NCI-H1436 (cell line): ENCODE measurements around the gene CATSPER3.

ENCODE experiments used
- DNase-seq: peaks from one replicate; lab custom pipeline; 2025; lab: John Stamatoyannopoulos, UW

The CATSPER3 gene

DNA sequence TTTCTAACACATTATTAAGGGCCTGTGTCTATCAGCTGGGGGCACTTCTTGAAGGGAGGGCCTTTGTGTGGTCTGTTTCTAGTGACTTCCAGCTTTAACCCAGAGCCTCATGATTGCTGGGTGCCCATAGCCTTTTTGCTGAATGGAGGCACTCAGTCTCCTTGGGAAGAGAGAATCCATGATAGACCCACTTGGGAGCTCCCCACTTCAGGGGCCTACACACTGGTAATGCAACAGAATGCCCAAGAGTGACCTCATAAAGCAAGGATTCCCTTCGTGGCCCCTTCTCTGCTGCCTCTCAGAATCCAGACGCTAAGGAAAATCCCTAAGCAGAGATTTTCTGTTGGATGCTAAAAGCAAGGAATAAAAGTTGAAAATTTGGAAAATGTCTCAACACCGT is at the start of gene CATSPER3:
TSS of gene CATSPER3 (plus strand) at position 301 of the 400 bp plus-strand sequence. CDS start at position 386, 85 bp downstream.
- no peak for DNase-seq

DNA sequence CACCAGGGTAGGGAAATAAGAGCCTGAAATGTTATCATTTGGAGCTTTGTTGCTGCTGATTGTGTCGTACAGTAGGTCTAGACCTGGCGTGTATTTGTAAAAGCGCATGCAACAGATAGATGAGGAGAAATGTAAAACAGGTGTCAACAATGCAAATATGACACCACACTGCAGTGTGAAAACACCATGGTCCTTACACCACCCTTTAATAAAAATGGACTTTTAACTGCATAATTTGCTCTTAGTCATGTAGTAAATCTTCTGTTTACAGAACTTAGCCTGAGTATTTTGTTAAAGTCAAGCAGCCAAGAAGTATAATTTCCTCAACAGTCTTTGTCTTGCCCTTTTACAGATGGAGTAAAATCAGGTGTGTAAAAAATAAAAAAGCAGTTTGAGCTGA is 48.8 kb upstream of the CATSPER3 start:
- no peak for DNase-seq

DNA sequence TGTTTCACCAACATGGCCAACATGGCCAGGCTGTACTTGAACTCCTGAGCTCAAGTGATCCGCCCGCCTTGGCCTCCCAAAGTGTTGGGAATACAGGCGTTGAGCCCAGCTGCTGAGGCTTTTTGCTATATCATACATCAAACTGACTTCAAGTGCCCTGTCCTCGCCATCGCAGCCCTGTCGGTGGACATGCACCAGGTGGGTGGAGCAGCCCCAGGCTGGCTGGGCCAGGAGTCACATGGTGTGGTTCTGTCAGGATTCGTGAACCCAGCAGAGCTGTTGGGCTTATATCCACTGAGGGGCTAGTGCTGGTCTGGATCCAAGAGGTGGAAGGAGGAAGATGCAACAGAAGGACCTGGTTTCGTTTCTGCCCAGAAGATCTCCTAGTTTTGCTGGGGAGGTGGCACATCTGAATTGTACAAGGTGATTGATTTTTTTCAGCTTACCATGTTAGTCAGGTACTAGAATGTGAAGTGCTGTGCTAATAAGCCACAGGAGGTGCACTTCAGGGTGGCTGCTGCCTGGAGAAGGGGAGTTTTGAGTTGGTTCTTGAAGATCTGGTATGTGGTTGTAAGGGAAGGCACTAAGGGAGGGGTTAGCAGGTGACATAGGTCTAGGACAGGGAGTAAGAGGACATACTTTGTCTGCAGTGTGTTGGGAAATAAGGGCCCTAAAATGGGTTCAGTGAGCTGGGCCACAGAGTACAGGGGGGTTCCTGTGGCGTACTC is 46.7 kb upstream of the CATSPER3 start:
- no peak for DNase-seq

DNA sequence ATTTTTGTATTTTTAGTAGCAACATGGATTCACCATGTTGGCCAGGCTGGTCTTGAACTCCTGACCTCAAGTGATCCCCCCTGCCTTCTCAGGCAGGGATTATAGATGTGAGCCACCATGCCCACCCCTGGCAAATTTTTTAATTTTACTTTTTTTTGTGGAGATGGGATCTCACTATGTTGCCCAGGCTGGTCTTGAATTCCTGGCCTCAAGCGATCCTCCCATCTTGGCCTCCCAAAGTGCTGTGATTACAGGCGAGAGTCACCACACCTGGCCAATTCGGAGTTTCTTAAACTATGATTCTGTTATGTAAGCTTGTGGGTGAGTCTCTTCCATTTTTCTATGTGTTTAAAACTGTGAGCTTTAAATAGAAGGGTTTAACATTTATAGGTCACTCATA is 35.2 kb upstream of the CATSPER3 start:
- DNase-seq, result no peak

DNA sequence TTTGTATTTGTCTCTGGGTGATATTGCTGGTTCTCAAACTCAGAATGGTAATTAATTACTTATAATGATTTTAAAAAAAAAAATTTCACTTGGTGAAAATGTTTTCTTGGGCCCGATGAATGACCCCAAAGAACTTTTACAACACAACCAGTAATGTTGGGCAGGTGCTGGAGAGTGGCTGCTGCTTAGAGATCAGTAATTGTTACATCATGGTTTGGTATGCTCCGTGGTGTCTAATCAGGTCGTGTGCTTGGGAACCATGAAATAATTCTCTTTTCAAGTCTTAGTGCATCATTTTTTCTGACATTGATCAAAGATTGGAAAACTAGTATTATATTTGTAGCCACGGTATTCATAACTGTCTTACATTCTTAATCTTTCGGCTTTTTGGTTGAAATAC is 33.5 kb upstream of the CATSPER3 start:
- no peak for DNase-seq

DNA sequence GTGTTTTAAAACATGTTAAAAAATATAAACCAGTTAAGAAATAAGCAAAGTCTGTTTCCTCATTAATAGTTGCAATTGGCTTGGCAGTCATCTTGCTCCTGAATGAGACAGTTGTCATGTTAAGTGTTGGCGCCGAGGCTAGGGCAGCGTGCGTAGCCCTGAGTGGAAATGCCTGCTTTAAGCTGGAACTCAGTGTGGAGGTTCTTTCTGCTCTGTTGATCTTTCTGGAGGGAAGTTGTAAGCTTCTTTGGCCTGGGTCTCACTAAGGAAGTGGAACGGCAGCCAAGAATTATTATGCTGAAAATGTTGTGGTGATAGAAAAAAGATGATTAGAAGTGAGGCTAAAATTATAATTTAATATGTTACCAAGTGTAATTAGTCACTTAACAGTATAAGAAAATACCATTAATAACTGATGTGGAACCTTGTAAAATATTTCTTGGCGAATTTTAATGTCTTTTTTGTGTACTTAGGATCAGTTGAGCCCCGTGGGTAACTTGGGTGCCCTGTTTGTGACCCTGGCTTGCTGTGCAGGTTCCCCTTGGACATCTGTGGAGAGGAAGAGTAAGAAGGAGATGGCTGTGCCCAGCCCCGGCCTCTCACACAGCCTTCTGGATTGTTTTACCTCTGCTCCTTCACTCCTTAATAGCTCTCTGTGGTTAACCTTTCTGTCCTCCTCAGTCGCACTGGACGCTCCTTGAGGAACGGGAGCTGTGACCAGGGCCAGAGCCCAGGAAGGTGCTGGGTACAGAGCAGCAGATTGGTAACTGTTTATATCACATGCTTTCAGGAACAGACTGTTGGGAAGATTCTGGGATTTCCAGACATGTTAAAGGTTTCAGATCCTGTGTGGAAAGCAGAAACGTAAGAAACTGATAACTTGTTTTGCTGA is 31.8 kb upstream of the CATSPER3 start:
- no peak for DNase-seq

DNA sequence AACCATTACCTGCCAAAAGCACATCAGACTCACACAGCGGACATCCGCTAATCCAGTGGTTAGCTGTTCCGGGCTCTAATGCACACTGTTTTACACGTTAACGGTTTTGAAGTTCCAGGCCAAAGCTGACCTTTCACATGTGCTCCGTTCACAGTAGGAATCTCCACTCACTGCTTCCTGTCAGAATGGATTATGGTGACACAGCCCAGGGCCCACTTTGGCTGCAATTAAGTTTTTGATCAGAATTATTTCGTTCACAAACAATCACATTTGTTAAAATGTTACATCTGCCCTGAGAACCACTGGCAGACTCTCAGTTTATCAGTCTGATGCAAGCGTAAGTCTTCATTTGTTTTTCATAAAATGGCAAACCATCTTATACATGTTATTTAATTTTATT is 30.2 kb upstream of the CATSPER3 start:
- no peak for DNase-seq

DNA sequence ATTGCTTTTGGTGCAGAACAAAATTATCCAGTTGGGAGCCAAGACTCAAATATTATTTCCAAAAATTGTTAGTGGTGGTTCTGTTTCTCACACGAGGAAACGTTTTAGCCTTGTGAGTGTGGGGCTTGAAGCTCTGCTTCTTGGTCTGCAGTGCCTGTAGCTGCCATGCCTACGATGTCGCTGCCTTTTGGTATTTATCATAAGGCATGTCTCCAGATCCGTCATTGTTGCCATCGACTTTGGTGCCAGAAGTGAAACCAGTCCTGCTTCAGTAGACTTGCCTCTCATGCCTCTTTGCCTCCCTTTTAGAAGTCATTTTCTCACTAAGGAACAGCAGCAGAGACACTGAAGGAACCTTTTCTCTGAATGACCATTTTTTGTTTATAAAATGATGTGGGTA is 29.7 kb upstream of the CATSPER3 start:
- DNase-seq, result no peak

DNA sequence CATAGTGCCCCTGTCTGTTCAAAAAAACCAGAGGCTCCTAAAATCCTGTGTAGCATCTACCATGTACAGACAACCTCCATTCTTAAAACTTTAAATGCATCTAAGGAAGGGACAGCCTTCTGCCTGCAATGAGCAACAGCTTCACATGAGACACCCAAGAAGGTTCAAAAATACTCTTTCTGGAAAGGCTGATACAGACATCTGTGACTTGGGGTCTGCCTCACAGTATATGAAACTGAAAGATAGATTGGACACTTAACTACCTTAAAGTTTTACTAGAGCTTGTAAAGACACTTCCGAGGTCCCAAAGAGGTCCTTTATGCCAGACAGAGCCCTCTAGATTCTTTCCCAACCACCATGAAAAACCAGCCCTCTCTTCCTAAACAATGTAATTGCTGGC is 28.2 kb upstream of the CATSPER3 start:
- no peak for DNase-seq

DNA sequence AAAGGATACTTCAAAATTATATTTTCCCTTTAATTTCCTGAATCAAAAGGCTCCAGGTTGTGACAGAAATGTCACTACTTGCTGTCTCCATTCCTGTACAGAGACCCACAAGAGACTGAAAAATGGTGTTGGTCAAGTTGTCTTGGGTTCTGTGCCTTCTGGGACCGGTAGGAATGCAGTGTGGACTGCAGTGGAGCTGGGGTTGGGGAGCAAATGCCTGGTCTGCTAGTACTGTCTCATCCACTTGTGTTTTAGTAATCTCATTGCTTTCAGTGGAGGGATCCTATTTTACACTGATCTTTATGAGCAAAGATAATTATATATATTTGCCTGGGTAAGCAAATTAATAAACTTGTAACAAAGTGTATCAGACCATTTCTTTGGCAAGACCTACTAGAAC is 24.2 kb upstream of the CATSPER3 start:
- DNase-seq, result no peak

DNA sequence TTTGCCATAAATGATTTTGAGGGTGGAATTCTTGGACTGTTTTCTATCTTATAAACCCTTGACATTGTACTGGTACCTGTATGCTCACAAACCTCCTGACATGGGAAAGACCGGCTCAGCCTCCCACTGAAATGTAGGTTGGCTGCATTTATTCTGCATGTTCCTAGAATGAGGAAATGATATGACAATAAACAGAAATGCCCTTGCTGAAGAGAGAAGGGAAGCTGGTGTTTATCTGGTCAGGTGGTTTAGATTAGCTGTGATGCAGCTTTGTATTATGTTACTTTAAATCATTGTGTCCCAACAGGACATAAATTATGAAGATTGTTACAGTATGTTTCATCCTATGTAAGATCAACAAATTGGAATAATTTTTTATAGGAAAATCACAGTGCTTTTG is 23.1 kb upstream of the CATSPER3 start:
- DNase-seq, result no peak

DNA sequence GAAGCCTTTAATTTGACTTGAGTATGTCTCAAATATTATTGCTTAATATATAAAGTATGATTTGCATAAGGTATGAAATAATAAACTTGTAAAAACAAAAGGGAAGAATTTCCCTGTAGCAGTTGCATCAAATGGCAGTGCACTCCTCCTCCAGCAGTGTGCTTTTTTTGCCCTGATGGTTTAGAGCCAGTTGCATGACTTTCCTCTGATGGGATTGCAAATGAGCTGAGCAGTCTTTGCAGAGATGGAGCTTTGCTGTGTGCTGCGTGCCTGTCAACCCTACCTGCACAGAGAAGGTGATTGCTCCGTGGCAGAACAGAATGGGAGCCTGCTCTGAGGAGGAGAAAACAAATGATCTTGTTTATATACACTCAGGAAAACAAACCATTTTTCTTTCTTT is 22.7 kb upstream of the CATSPER3 start:
- no peak for DNase-seq

DNA sequence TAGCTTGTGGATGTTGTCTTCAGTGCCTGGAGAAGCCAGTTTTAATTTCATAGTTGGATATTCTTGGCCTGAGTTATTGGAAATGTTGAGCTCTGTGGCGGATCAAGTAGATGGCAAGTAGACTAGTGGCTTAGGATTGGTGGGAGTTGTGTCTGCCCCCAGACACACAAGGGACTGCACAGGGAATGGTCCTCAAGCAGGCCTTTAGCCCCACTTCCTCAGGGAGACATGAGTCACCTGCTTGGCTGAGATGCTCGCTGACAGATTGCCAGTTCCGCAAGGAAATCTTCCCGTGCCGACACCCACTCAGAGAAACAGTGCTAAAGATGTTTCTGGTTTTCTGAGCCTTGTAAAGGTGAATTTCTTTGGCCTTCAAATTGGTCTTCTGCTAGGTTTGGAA is 18.8 kb upstream of the CATSPER3 start:
- DNase-seq, result no peak

DNA sequence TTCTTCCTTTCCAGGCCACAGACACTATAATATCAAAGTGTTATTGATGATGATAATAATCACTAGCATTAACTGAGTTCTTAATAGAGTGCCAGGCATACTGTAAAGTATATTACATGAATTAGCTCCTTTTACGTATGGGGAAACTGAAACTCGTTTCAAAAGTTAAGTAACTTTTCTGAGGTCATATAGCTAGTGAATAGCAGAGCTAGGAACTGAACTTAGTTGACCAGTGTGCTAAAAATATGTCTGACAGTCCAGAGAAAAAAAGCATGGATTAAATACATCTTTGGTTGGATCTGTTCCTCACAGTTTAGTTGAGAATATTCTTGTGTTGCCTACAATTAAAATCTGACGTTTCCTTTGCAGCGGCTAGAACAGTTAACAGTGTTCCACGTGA is 18.4 kb upstream of the CATSPER3 start:
- DNase-seq, result no peak

DNA sequence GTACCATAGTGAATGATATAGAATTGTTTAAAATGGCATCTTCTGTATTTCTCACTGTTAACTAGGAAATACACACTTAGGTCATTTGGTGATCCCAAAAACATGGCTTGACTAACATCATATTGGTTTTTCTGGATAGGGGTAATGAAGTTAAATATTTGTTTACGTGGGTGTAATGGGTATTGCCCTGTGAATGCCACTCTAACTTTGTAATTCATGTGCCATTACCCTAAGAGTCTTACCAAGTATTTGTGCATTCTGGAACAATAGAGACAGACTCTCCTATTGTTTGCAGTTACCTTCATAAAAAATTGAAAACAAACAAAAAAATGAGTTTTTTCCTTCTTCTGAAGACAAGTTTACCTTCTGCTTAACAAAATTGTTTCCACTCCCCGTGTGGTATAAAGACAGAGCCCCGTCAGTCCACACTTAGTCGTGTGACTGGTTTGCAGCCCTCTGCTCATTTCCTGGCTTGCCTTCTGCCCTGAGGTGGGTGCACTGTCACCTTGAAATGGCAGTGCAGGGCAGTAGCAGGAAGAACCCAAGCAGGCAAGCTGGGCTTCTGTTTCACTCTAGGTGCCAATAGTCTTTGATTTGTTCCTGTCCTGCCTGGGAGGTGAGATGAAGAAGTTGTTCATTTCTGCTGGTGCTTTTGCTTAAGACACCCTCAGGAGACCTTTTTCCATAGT is 9.6 kb upstream of the CATSPER3 start:
- no peak for DNase-seq

DNA sequence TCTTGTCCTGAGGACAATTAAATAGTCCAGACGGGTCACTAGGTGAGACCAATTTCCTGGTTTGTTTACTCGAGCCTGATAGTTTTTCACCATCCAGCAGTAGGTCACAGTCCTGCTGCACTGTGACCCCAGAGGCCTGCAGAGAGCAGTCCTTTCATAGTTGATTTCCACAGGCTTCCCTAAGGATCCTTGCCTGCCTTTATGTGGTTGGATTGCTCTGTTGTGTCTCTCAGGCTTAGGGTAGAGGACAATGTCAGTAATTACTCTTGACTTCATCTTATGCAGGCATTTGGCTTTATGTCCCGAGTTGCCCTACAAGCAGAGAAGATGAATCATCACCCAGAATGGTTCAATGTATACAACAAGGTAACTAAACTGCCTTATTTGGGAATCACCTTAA is 9.0 kb upstream of the CATSPER3 start:
- DNase-seq, result no peak

DNA sequence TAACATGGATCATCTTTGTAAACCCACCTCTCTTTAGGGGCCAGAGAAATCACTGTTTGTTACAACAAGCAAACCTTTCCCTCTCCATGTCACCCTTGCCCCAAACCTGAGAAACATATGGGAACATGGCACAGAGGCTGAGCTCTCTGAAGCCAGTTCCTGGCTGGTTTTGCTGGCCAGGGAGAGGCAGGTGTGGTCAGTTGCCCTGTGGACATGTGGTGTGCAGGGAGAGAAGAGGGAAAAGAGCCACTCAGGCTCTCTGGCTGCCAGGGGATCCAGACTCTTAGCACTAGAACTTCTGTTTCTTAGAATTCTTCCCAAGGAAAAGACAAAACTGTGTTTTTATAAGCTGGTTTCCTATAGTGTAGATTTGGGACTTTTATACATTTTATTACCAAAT is 4.6 kb upstream of the CATSPER3 start:
- no peak for DNase-seq

DNA sequence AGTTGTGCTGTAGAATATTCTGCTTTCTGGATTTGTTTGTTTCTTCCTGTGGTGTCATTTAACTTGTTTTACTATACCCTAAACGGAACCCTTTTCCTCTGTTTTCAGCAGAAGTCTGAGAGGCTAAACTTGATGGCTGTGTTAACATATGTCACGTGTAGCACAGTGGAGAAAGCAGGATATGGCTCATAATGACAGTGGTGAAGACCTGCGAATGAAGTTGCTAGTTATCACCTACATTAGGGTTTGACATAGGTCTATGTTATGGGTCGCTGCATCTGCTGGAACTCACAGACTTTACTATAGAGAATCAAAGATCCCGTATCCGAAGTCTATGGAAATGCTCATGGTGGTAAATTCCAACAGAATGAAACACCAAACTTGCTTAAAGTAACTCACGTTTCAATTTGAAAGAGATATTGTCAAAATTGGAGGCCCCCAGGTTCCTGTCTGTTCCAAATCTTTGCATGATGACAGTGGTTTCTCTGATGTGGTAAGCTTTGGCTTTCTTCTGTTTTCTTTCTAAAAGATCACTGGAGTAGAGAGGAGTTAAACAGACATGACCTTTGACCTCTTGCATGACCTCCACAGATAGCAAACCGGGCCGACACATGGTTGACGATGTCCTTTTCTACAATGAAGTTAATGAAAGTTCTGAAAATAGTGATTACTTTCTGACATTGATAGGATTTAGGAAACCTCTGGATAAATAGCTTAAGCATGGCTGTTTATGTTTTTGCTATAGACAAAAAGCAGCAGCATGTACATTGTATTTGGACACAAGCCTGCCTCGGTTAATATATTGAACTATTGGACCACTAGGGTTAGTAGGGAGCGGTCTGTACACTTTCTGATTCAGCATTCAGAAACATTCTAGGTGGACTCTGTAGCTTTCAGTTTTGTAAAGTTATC is 3.1 kb upstream of the CATSPER3 start:
- DNase-seq, result no peak

DNA sequence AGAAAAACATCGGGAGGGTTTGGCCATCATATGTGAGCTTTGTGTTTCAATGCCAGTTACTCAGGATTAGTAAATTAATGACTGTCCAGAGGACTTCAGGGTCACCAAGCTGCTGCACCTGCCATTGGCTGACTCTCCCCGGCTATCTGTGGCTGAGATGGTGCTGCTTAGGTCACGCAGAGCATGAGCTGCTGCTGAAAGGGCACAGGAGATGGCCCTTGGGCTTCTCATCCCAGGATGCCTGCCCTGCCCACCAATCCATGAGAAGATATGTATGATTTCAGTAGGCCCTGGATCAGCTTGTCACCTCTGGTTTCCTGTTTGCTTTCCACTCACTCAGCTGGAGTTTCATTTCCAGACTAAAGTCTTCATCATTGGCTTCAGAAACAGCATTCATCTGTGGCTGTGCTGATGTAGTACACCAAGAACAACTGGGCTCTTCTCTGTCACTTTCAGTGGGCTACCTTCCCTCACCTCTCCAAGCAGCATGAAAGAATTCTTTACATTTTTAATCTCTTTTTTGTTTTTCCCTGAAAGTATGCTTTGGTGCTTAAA is 2.4 kb upstream of the CATSPER3 start:
- no peak for DNase-seq

DNA sequence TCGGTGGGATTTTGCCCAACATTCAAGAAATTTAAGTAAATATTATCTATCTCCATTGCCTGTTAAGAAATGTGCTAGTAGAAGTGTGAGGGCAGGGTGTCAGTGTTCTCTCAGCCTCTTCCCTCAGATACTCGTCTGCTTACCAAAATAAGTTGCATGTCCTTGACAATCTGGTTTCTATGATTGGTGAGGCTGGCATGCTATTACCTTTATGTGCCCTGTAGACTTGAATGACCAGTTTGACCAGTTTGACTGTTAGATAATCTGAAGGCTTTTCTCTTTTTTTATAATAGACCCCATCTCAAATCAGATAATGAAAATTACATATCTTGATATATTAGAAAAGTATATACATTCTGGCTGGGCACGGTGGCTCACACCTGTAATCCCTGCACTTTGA is 348 bp downstream of the CATSPER3 start:
- no peak for DNase-seq

DNA sequence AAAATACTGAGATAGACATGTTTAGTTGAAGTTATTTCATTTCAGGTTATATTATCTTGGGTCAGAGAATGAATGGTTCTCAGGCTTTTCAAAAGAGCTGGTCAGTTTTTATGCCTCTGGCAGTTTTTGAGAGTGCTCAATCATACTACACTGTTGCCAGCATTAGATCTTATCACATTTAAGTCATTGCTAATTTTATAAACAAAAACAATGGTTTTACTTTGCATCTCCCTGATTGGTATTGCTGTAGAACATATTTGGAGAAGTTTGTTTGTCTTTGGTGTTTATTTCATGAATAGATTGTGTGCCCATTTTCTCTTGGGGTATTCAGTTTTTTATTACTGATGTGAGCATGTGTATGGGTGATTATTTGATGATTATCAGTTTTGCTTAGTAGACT is 1.5 kb downstream of the CATSPER3 start:
- DNase-seq, result no peak
